ENCODE measurements around the gene WWP2. TPM values are rescaled to one million over a fixed set of nuclear protein-coding genes. Genes with fewer than 3 reads are reported as not detected.

WWP2 gene
- total RNA-seq, 2 experiments from 2014 or later, result 41.9 to 43.0 TPM

DNA sequence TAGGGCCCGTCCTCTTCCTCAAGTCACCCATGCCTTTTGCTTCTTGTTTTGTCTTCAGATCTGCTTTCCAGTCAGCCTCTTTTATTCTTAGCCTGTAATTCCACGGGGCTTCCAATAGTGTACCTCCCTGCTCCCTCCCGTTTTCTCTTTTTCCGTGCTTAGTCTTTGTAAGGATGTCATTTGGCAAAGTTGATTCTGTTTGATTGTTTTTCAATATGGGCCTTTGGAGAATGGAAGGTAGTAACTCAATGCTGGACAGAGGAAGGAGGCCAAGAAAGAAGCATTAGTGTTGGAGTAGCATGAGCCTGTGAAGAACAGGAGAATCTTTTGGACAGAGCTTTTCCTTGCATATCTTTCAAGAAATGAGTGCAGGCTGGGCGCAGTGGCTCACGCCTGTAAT is 6.5 kb downstream of the WWP2 start:
- TF ChIP-seq, protein P1, sequence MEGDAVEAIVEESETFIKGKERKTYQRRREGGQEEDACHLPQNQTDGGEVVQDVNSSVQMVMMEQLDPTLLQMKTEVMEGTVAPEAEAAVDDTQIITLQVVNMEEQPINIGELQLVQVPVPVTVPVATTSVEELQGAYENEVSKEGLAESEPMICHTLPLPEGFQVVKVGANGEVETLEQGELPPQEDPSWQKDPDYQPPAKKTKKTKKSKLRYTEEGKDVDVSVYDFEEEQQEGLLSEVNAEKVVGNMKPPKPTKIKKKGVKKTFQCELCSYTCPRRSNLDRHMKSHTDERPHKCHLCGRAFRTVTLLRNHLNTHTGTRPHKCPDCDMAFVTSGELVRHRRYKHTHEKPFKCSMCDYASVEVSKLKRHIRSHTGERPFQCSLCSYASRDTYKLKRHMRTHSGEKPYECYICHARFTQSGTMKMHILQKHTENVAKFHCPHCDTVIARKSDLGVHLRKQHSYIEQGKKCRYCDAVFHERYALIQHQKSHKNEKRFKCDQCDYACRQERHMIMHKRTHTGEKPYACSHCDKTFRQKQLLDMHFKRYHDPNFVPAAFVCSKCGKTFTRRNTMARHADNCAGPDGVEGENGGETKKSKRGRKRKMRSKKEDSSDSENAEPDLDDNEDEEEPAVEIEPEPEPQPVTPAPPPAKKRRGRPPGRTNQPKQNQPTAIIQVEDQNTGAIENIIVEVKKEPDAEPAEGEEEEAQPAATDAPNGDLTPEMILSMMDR (IDR thresholded peaks at IDR 0.05), result no peak
- Mint-ChIP-seq H3K27ac (no peak overlapping the region), H3K4me3 (no peak overlapping the region), H3K36me3 (ENCODE audit: low read depth) (peaks cover 18% of the 10 kb centered on the region), H3K9me3 (no peaks in the 10 kb centered on the region), H3K27me3 (no peaks in the 10 kb centered on the region), H3K4me1 (ENCODE audit: low read depth) (peaks cover 59% of the 10 kb centered on the region)
- Histone ChIP-seq H3K27ac (ENCODE audit: low read depth in 1 of 2, low read length in 2 of 2) (no peak overlapping the region), H3K4me3 (ENCODE audit: low read length) (no peak overlapping the region), H3K4me1 (ENCODE audit: insufficient read depth, low read length) (peaks cover 21% of the 10 kb centered on the region), H3K36me3 (ENCODE audit: insufficient read depth, low read length) (no peaks in the 10 kb centered on the region), H3K27me3 (ENCODE audit: control insufficient read depth in 1 of 2, insufficient read depth in 2 of 2, low read length in 2 of 2) (no peaks in the 10 kb centered on the region), H3K9me3 (ENCODE audit: control insufficient read depth in 1 of 2, insufficient read depth in 1 of 2, low read length in 2 of 2) (no peaks in the 10 kb centered on the region)
- ChIA-PET POLR2A (no interaction called here), CTCF (interaction anchor here (2.6 kb wide), 1 partner anchor 14 kb away, joined by 8 read pairs; the partner anchor contains the start of gene NOB1)
- no peak for DNase-seq
- intact Hi-C loops (cut with DNase I, micrococcal nuclease), result no loop called here
- ATAC-seq (ENCODE audit: poor library complexity), result no peak

DNA sequence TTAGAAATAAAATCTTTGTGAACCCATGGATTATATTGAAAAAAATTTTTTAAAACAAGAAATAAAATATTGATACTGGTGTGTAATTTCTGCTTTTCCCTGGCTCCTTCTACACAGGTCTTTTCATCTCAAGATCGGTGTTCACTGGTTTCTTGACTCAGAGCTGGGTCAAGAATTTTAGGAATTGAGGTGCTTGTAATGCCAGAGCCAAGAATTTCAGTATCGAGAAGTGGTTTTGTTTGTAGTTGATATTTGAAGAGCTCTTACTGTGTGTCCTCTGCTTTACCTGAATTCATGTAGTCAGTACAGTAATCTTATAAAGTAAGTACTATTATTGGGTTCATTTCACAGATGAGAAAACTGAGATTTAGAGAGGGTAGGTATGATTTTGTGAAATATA is 7.3 kb downstream of the WWP2 start:
- TF ChIP-seq, protein P1 (IDR thresholded peaks at IDR 0.05), result no peak
- Histone ChIP-seq H3K36me3 (ENCODE audit: insufficient read depth, low read length) (no peaks in the 10 kb centered on the region), H3K27me3 (ENCODE audit: control insufficient read depth in 1 of 2, insufficient read depth in 2 of 2, low read length in 2 of 2) (no peaks in the 10 kb centered on the region), H3K4me1 (ENCODE audit: insufficient read depth, low read length) (peaks cover 24% of the 10 kb centered on the region), H3K4me3 (ENCODE audit: low read length) (no peak overlapping the region), H3K27ac (ENCODE audit: low read depth in 1 of 2, low read length in 2 of 2) (no peak overlapping the region), H3K9me3 (ENCODE audit: control insufficient read depth in 1 of 2, insufficient read depth in 1 of 2, low read length in 2 of 2) (no peaks in the 10 kb centered on the region)
- H3K36me3 Mint-ChIP-seq (ENCODE audit: low read depth), result peaks cover 25% of the 10 kb centered on the region
- no peaks in the 10 kb centered on the region for H3K27me3 Mint-ChIP-seq
- POLR2A ChIA-PET, result no interaction called here
- H3K4me3 Mint-ChIP-seq, result no peak overlapping the region
- H3K9me3 Mint-ChIP-seq, result no peaks in the 10 kb centered on the region
- H3K27ac Mint-ChIP-seq, result no peak overlapping the region
- DNase-seq, result no peak
- intact Hi-C loops (cut with DNase I, micrococcal nuclease), result no loop called here
- peaks cover 65% of the 10 kb centered on the region for H3K4me1 Mint-ChIP-seq (ENCODE audit: low read depth)
- no peak for ATAC-seq (ENCODE audit: poor library complexity)
- CTCF ChIA-PET, result interaction anchor here (0.5 to 2.6 kb wide), 2 partner anchors 15 to 135 kb away, joined by 3 to 8 read pairs; partner anchors contain the start of gene NOB1

DNA sequence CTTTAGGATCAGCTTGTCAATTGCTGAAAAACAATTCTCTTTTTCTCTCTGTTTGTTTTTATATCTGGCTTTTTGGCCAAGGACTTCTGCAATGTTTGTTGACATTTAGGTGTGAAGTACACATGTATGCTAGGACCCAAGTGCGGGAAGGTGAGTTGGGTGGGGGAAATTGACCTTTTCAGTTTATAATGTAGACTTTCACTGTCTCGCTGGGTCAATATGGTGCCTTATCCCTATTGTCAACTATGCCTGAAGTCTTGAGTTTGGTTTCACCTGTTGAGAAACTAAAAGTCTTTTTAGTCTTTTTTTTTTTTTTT is 9.5 kb downstream of the WWP2 start:
- peaks cover 21% of the 10 kb centered on the region for H3K4me1 ChIP-seq (ENCODE audit: insufficient read depth, low read length)
- TF ChIP-seq, protein P1 (IDR thresholded peaks at IDR 0.05), result no peak

More for the DNA sequence above, 9.5 kb downstream of the WWP2 start:
- peaks cover 7 to 13% of the 10 kb centered on the region in 2 experiments for H3K9me3 ChIP-seq (ENCODE audit: control insufficient read depth in 1 of 2, insufficient read depth in 1 of 2, low read length in 2 of 2)
- H3K36me3 Mint-ChIP-seq (ENCODE audit: low read depth), result peaks cover 36% of the 10 kb centered on the region
- DNase-seq, result no peak
- H3K4me1 Mint-ChIP-seq (ENCODE audit: low read depth), result peaks cover 56% of the 10 kb centered on the region
- H3K27me3 ChIP-seq (ENCODE audit: control insufficient read depth in 1 of 2, insufficient read depth in 2 of 2, low read length in 2 of 2), result no peaks in the 10 kb centered on the region
- peak overlapping the region; percentile 13 for H3K27ac Mint-ChIP-seq
- no peak overlapping the region for H3K4me3 Mint-ChIP-seq
- H3K27ac ChIP-seq (ENCODE audit: low read depth in 1 of 2, low read length in 2 of 2), result no peak overlapping the region
- ATAC-seq (ENCODE audit: poor library complexity), result no peak
- peaks cover 8% of the 10 kb centered on the region for H3K36me3 ChIP-seq (ENCODE audit: insufficient read depth, low read length)
- no peak overlapping the region for H3K4me3 ChIP-seq (ENCODE audit: low read length)
- ChIA-PET CTCF (interaction anchor here (0.6 kb wide), 1 partner anchor 1798 kb away, joined by 3 read pairs; no protein-coding TSS in a partner anchor), POLR2A (interaction anchor here (4.6 kb wide), 1 partner anchor 9 kb away, joined by 16 read pairs; the partner anchor contains the start of gene WWP2)
- no peaks in the 10 kb centered on the region for H3K27me3 Mint-ChIP-seq
- peaks cover 6% of the 10 kb centered on the region for H3K9me3 Mint-ChIP-seq
- intact Hi-C loops (cut with DNase I, micrococcal nuclease), result no loop called here
